Measurements from ENCODE around the gene TMEM132E. TPM values are rescaled to one million over a fixed set of nuclear protein-coding genes. Genes with fewer than 3 reads are reported as not detected.
"Not testable (repeated sequence)": the region's sequence is repeated elsewhere in the genome, so short reads cannot be mapped to it uniquely, and the experiment has no call there.

Gene TMEM132E
- total RNA-seq, 1 donor from 2014 or later: not detected

DNA sequence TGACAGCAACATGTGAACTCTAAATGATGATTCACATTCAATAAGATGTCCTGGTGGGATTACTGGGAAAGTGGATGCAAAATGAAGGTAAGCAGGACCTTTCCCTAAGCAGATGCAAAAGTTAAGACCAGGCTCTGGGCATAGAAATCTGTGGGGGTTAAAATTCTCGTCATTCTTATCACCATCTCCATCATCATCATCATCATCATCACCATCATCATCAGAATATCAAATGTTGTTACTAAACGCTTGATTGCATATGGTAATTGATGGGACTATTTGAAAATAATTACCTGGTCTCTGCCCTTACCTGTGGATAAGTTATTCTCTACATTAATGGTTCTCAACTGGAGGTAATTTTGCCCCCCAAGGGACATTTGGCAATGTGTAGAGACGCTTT lies 41.9 kb upstream of the TMEM132E start:
- H3K9me3 Mint-ChIP-seq (ENCODE audit: unreplicated experiment): no peaks in the 10 kb centered on the region
- H3K27me3 Mint-ChIP-seq (ENCODE audit: unreplicated experiment): peaks cover 3% of the 10 kb centered on the region

DNA sequence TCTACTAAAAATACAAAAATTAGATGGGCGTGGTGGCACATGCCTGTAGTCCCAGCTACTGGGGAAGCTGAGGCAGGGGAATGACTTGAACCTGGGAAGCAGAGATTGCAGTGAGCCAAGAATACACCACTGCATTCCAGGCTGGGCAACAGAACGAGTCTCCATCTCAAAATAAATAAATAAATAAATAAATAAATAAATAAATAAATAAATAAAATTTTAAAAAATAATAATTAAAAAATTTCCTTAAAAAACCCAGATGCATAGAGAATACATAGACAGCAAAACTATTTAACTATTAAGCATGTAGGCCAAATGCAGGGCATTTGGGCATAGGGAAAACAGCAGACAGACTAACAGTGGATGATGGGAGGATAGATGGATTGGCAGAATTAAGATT lies 40.8 kb upstream of the TMEM132E start:
- H3K9me3 Mint-ChIP-seq (ENCODE audit: unreplicated experiment); H3K4me3 Mint-ChIP-seq (ENCODE audit: unreplicated experiment); H3K36me3 Mint-ChIP-seq (ENCODE audit: unreplicated experiment); H3K27ac Mint-ChIP-seq (ENCODE audit: unreplicated experiment); H3K27me3 Mint-ChIP-seq (ENCODE audit: unreplicated experiment); DNase-seq (ENCODE audit: extremely low spot score, unreplicated experiment); H3K4me1 Mint-ChIP-seq (ENCODE audit: unreplicated experiment): not testable (repeated sequence)

More for the DNA sequence above, 41.9 kb upstream of the TMEM132E start:
- TF ChIP-seq, protein P1, sequence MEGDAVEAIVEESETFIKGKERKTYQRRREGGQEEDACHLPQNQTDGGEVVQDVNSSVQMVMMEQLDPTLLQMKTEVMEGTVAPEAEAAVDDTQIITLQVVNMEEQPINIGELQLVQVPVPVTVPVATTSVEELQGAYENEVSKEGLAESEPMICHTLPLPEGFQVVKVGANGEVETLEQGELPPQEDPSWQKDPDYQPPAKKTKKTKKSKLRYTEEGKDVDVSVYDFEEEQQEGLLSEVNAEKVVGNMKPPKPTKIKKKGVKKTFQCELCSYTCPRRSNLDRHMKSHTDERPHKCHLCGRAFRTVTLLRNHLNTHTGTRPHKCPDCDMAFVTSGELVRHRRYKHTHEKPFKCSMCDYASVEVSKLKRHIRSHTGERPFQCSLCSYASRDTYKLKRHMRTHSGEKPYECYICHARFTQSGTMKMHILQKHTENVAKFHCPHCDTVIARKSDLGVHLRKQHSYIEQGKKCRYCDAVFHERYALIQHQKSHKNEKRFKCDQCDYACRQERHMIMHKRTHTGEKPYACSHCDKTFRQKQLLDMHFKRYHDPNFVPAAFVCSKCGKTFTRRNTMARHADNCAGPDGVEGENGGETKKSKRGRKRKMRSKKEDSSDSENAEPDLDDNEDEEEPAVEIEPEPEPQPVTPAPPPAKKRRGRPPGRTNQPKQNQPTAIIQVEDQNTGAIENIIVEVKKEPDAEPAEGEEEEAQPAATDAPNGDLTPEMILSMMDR (IDR thresholded peaks at IDR 0.05): no peak
- H3K4me3 Mint-ChIP-seq (ENCODE audit: unreplicated experiment): no peak overlapping the region
- H3K36me3 Mint-ChIP-seq (ENCODE audit: unreplicated experiment): no peaks in the 10 kb centered on the region
- H3K27ac Mint-ChIP-seq (ENCODE audit: unreplicated experiment): no peak overlapping the region
- H3K4me1 Mint-ChIP-seq (ENCODE audit: unreplicated experiment): no peaks in the 10 kb centered on the region
- DNase-seq (ENCODE audit: extremely low spot score, unreplicated experiment): no peak

DNA sequence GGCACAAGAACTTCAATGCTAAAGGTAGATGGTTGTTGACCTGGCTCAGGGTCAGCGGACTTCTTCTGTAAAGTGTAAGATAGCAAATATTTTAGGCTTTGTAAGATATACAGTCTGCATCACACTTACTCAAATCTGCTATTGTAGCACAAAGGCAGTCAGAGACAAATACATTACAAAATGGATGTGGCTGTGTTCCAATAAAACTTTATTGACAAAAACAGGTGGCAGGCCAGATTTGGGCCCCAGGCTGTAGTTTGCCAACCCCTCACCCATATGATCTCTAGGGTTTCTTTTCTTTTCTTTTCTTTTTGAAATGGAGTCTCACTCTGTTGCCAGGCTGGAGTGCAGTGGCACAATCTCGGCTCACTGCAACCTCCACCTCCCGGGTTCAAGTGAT lies 39.5 kb upstream of the TMEM132E start:
- H3K36me3 Mint-ChIP-seq (ENCODE audit: unreplicated experiment): no peaks in the 10 kb centered on the region
- H3K27me3 Mint-ChIP-seq (ENCODE audit: unreplicated experiment): peaks cover under 1% of the 10 kb centered on the region
- DNase-seq (ENCODE audit: extremely low spot score, unreplicated experiment): no peak
- TF ChIP-seq, protein P1 (IDR thresholded peaks at IDR 0.05): no peak
- no peak overlapping the region for H3K4me3 Mint-ChIP-seq (ENCODE audit: unreplicated experiment)
- H3K27ac Mint-ChIP-seq (ENCODE audit: unreplicated experiment): no peak overlapping the region
- H3K9me3 Mint-ChIP-seq (ENCODE audit: unreplicated experiment): no peaks in the 10 kb centered on the region
- H3K4me1 Mint-ChIP-seq (ENCODE audit: unreplicated experiment): no peaks in the 10 kb centered on the region

DNA sequence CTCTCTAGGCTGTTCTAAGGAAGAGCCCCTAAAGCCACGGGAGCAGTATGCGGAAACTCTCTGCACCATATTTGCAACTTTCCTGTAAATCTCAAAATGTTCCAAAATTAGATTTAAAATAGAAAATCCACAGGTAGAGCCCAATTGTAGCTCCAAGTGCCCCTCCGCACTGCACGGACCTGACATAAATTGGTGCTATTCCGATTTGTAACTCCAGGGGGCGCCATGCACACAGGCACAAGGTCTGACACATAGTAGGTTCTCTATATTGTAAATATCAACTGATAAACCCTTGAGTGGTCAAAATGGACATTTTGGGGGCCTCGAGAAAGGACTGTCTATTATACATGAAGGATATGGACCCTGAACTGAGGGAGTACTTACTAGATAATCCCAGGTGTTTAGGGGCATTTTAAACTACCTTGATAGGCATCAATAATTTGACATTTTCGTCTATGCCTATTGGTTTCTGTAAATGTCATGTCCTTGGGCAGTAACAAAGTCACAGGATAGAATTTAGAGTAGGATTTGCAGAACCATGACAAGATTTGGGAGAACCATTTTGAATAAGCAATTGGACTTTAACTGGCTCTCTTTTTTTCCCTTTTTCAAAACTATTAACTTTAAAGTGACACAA lies 36.6 kb upstream of the TMEM132E start:
- Mint-ChIP-seq H3K4me3 (ENCODE audit: unreplicated experiment) (no peak overlapping the region), H3K4me1 (ENCODE audit: unreplicated experiment) (no peaks in the 10 kb centered on the region), H3K27ac (ENCODE audit: unreplicated experiment) (no peak overlapping the region), H3K36me3 (ENCODE audit: unreplicated experiment) (no peaks in the 10 kb centered on the region), H3K9me3 (ENCODE audit: unreplicated experiment) (no peaks in the 10 kb centered on the region), H3K27me3 (ENCODE audit: unreplicated experiment) (peaks cover 2% of the 10 kb centered on the region)
- no peak for DNase-seq (ENCODE audit: extremely low spot score, unreplicated experiment)
- TF ChIP-seq, protein P1 (IDR thresholded peaks at IDR 0.05): peak; percentile 71

DNA sequence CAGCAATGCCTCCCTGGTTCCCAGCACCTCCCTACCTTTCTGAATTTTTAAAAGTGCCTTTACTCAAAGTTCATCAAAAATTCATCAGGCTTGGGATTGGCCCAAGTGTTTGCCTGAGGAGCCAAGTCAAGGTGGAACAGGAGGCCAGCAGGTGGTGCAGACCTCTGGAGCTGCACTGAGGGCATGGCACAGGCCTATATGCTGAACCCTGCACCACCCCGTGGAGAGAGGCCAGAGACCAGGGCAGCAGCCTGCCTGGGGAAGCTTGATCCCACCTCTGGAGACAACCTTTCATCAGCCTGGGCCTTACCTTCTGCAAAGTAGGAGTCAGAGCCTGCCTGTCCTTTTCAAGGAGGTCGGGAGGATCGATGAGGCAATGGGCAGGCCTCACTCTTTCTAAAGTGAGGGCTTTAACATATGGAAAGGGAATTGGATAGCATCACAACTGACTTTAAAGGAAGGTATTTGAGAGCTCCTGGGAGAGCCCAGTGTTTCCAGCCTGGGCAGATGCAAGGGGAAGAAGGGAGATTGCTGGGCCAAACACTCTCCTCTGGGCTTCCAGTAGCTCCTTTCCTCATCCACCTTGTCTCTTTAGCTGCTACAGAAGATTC lies 31.8 kb upstream of the TMEM132E start:
- H3K9me3 Mint-ChIP-seq (ENCODE audit: unreplicated experiment): no peaks in the 10 kb centered on the region
- H3K4me3 Mint-ChIP-seq (ENCODE audit: unreplicated experiment): no peak overlapping the region
- no peaks in the 10 kb centered on the region for H3K4me1 Mint-ChIP-seq (ENCODE audit: unreplicated experiment)
- H3K36me3 Mint-ChIP-seq (ENCODE audit: unreplicated experiment): no peaks in the 10 kb centered on the region
- no peak for DNase-seq (ENCODE audit: extremely low spot score, unreplicated experiment)
- no peak overlapping the region for H3K27ac Mint-ChIP-seq (ENCODE audit: unreplicated experiment)
- peaks cover 2% of the 10 kb centered on the region for H3K27me3 Mint-ChIP-seq (ENCODE audit: unreplicated experiment)
- TF ChIP-seq, protein P1 (IDR thresholded peaks at IDR 0.05): no peak
